HG03045 (cell line): ENCODE results near the gene GCG.
A peak's percentile ranks its signal among the peaks of the same experiment; 100 is the strongest.

Experiments
- ATAC-seq: cut with Tn5 transposase; IDR thresholded peaks from one replicate; pipeline ENCODE4 v1.9.1; 2021; ENCODE audit warnings: mild to moderate bottlenecking, moderate library complexity; ENCODE audit not compliant: unreplicated experiment

The GCG gene

GRCh38 chr2:162149940-162150339, 2.1 kb downstream of the GCG start:
- ATAC-seq = no peak

DNA sequence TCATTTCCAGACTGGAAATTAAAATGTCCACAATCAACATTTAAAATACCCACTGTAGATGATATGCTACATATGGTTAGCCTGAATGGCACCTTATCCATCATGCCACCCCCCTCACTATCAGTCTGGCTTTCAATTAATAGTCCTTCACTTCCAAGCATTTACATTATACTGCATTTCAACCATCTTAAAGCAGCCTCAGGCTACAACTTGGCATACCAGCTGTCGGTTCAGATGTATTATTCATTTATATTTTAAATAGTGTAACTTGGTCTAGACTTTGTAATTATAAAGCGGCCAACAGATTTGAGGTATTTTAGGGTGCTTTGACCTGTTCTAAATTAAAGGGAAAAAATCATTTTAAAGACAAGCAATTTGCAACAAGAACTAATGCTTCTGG, 2.6 kb downstream of the GCG start:
- no peak for ATAC-seq

DNA sequence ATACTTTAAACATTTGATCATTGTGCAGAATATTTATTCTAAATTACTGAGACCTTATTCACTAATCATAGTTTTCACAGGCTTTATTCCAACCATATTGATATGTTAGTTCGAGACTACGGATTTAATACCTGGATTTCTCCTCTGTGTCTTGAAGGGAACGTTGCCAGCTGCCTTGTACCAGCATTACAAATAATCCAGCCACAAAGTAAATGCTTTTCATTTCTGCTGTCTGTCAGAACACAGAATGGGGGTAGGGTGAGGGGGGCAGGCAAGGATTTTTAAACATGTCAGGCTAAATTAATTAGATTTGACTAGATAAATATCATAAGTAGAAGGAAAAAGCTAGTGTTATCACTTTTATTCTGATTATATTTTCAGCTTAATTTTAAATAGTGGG, 3.1 kb downstream of the GCG start:
- no peak for ATAC-seq

DNA sequence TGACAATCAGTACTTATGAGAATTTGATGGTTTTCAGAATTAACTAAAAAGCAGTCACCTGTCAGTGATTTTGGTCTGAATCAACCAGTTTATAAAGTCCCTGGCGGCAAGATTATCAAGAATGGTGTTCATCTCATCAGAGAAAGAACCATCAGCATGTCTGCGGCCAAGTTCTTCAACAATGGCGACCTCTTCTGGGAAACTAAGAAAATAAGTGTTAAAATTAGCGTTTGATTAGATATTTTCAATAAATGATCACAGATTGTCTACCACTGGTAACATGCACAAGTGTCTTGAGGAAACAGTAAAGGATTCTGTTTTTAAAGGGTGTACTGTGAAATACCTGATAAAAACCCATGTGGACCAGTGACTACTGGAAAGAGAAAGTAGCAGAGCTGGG, 8.1 kb downstream of the GCG start:
- ATAC-seq = no peak

GRCh38 chr2:162138310-162138709, 13.7 kb downstream of the GCG start:
- no peak for ATAC-seq

DNA sequence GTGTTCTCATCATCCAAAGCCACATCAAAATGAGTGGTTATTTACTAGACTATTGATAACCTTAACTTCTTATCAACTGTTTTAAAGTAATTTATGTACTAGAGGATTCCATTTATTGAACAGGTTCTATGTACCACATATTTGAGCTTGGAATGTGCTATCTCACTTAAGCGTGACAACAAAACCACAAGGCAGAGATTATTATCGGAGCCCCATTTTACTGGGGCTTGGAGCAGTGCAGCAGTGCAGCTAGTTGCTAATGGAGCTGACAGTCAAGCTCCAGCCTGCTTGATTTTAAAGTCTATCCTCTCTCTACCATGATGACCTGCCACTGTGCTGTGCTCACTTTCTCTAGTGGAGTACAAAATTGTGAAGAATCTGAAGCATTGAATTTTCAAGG, 24.6 kb downstream of the GCG start:
- no peak for ATAC-seq

- no peak for ATAC-seq
These were observed 25.5 kb downstream of the GCG start for GRCh38 chr2:162126527-162126926.

DNA sequence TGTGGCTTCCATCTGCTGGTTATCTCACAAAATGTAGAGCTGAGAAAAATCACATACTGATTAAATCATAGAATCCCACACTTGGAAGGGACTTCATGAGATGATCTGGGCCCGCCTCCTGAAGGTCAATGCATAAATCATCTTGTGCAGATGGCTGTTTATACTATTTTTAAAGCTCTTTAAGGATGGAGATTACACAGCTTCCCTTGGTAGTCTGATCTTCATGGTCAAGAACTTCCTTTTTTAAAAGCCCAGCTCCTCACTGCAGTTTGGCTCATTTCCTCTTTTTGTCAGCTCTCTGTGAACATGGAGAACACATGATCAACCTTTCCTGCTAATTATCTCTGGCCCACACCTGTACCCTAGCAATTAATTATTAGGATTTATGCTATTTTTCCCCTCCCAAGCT, 25.9 kb downstream of the GCG start:
- peak; percentile 80 for ATAC-seq

GRCh38 chr2:162125138-162125537, 26.9 kb downstream of the GCG start:
- no peak for ATAC-seq

- ATAC-seq = no peak
These were observed 28.0 kb downstream of the GCG start for GRCh38 chr2:162123806-162124758.

DNA sequence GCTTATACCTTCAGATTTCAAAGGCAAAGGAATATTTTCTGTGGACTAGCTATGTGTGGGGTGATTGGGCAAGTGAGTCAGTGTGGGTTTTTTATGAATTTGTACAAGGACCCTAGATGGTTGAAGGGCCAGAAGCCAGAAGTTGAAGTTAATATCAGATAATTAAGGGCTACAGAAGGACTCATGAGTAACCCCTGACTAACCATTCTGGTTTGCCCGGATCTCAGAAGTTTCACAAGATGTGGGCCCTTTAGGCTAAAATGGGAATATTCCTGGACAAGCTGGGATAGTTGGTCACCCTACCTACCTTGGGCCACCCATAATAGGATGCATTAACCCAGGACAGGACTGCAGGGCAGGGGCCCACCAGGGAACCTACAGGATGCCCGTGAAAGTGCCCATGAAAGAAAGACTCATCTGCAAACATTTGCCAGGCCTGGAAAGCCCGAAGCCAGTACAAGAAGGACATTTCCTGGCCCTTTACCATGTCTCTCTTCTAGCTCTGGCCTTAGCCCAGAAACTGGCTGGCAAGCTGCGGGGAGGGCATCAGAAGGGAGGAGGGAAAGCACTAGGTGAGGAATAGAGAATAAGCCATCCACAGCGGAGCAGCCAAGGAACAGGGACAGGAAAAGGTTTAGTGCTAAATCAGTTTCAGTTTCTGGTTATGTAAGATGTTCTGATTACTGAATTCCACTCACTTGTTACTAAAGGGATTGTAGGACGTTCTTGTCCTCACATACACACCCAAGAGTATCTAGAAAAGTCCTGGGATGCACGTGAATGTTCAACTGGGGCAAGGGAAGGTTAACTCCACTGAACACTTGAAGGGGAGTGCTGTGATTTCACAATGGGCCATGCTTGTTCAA, 33.6 kb downstream of the GCG start:
- ATAC-seq = no peak

DNA sequence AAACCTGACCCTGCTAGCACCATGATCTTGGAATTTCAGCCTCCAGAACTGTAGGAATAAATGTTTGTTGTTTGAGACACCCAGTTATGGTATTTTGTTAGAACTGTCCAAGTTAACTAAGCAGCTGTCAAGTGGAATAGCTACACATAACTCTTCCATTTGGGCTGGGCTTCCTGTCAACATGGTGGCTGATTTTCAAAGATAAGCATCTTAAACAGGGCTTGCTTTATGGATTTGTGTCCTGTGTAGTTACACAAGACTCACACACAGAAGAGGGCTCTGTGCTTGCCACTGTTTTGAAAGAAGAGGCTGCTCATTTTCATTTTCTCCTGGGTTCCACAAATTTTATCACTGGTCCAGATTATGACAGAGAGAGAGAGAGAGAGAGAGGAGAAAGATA, 35.7 kb downstream of the GCG start:
- ATAC-seq = no peak

- no peak for ATAC-seq
These were observed 37.0 kb downstream of the GCG start for GRCh38 chr2:162115076-162115475.

- no peak for ATAC-seq
These were observed 37.8 kb downstream of the GCG start for GRCh38 chr2:162114271-162114670.

DNA sequence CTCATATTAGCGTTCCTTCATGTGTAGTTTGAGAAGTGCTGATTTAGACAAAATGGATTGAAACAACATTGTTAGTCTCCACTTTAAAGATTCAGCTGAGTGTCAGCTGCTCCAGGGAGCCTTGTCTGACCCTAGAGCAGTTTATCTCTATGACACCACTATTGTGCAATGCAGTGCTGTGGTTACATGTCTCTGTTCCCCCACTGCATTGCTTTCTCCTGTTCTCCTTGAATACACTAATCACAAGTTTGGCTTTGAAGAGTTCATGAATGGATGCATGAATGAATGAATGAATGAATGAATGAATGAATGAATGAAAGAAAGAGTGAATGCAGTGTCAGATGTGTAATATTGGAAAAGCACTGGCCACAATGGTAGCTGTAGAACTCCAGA, 38.3 kb downstream of the GCG start:
- ATAC-seq = no peak

GRCh38 chr2:162113088-162113775, 38.8 kb downstream of the GCG start:
- ATAC-seq = no peak

DNA sequence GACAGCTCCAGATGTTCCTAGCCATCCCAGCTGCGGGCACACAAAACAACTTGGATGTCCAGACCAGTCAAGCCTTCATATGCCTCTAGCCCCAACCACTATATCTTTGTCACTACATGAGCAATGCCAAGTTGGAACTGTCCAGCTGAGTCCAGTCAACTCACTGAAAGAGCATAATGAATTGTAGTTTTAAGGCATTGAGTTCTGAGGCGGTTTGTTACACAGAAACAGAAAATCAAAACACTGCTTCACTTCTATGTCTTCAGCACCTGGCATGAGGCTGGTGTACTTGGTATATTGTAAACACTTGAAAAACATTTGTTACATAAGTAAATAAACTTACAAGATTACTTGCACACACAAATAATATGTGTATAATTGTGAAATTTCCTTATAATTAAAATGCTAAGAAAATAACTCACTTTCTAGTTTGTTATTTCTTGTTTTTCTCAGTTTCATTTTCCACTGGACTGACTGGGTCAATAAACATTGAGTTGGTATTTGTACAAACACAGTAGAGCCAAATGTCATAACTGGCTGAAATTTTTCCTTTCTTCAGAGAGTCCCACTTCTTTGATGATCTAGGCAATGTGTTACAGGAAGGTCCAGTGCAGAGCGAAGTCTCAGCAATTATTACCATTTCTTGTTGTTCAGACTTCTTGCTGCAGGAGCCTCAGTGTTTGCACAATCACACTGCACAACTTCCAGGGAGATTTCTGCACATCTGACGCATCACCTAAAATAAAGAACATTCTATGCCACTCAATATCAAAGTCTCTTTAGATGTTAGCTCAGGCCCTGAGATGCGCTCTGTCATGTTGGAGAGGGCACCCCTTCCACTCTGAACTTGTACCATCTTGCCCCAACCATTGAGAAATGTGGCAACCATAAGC, 39.8 kb downstream of the GCG start:
- no peak for ATAC-seq

GRCh38 chr2:162107361-162107901, 44.6 kb downstream of the GCG start:
- no peak for ATAC-seq

DNA sequence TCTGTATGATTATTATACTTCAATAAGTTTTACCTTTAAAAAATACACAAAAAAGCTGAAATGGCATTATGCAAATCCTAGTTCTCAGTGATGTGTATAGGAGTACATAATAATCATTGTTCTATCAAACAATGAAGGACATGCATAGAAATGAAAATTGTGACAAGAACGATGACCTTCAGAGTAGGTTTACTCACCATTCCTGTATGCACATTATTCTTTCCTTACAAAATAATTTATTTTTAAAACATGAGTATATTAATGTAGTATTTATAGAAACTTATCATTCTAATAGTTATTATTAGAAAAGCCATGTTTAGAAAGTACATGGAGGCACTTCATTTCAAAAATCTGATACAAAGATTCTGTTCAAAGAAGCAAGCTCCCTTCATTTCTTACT, 45.3 kb downstream of the GCG start:
- no peak for ATAC-seq

DNA sequence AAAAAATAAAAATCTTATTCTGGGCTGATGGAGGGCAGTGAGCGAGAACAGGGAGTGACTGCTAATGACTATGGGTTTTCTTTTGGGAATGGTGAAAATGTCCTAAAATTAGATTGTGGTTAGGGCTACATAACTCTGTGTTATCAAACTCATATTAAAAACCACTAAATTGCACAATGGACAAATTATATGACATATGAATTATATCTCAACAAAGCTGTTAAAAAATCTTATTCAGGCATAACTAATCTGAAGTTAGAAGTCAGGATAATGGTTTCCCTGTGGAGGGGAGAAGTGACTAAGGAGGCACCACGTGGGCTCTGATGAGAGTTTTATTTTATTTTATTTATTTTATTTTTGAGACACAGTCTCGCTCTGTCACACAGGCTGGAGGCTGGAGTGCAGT, 45.9 kb downstream of the GCG start:
- ATAC-seq = no peak
